ENCODE measurements around the gene TUBA4A. TPM values are rescaled to one million over a fixed set of nuclear protein-coding genes. Genes with fewer than 3 reads are reported as not detected.

The TUBA4A gene
- total and polyA plus RNA-seq, 2 of the 8 experiments (the other 6 are each of a cell fraction or from before 2014, with no cell fraction given): 67.3 to 172 TPM

- Histone ChIP-seq H3K4me2 (ENCODE audit: insufficient read depth in 1 of 2, low read depth in 2 of 2, low read length in 2 of 2) (peak overlapping the region; percentile 73 to 87), H3K9ac (replicated peaks in 1 of 4; ENCODE audit: extremely low read depth in 1 of 4, low read depth in 3 of 4, low read length in 3 of 4) (peak overlapping the region in 2 of 4 experiments; percentile 8 to 26; a peak in 1 of 7 replicates), H3K18ac (ENCODE audit: extremely low read depth, low read length) (peak overlapping the region; percentile 13; the same call in 1 of the 2 replicates), H2BK120ac (replicated peaks; ENCODE audit: low read depth, low read length) (no peak overlapping the region), H2BK20ac (ENCODE audit: low read length) (no peak overlapping the region), H2BK15ac (ENCODE audit: low read length) (no peak overlapping the region), H3K79me2 (ENCODE audit: control insufficient read depth in 1 of 2, insufficient read depth in 2 of 2, low read length in 2 of 2) (no peaks in the 10 kb centered on the region), H3K23ac (ENCODE audit: insufficient read length) (no peak overlapping the region), H3K4me1 (replicated peaks in 1 of 4; ENCODE audit: control insufficient read depth in 3 of 4, insufficient read depth in 4 of 4, low read length in 3 of 4) (peaks cover 9 to 23% (median 12%) of the 10 kb centered on the region in 4 experiments; a peak in 6 of 7 replicates), H2BK5ac (ENCODE audit: low read depth, low read length) (no peak overlapping the region), H3K27ac (ENCODE audit: low read depth, low read length) (no peak overlapping the region), H3K36me3 (ENCODE audit: control insufficient read depth in 2 of 4, insufficient read depth in 4 of 4, low read length in 3 of 4) (peaks cover 0 to 4% (median under 1%) of the 10 kb centered on the region in 4 experiments; a peak in 3 of 8 replicates), H4K20me1 (replicated peaks in 1 of 2; ENCODE audit: control insufficient read depth in 1 of 2, insufficient read depth in 2 of 2, low read length in 2 of 2) (no peaks in the 10 kb centered on the region), H3K4me3 (ENCODE audit: extremely low read depth in 1 of 4, insufficient read depth in 2 of 4, low read depth in 3 of 4, low read length in 4 of 4) (peak overlapping the region; percentile 45 to 75 (median 52)), H3K79me1 (ENCODE audit: low read depth, low read length) (no peaks in the 10 kb centered on the region; the same call in 1 of the 2 replicates), H3K23me2 (ENCODE audit: low read depth, low read length) (peaks cover 8% of the 10 kb centered on the region; the same call in 1 of the 2 replicates), H2AK5ac (ENCODE audit: low read depth, low read length) (no peak overlapping the region), H3K9me3 (ENCODE audit: insufficient read depth in 2 of 2, low read depth in 1 of 2, low read length in 1 of 2) (no peaks in the 10 kb centered on the region), H2BK12ac (ENCODE audit: low read depth, low read length) (no peak overlapping the region), H4K5ac (ENCODE audit: insufficient read length, low read depth, low read length) (no peak overlapping the region), H4K8ac (ENCODE audit: extremely low read depth, insufficient read depth, low read length) (no peak overlapping the region), H3K27me3 (replicated peaks in 1 of 4; ENCODE audit: control insufficient read depth in 3 of 4, extremely low read depth in 1 of 4, insufficient read depth in 3 of 4, low read length in 3 of 4) (no peaks in the 10 kb centered on the region; a peak in 1 of 7 replicates), H2AFZ (ENCODE audit: low read length) (no peak overlapping the region), H4K91ac (replicated peaks; ENCODE audit: insufficient read length, low read length) (no peak overlapping the region), H3K4ac (replicated peaks; ENCODE audit: insufficient read length, low read depth, low read length) (no peak overlapping the region), H3K14ac (ENCODE audit: insufficient read length) (no peak overlapping the region), H3K56ac (replicated peaks; ENCODE audit: insufficient read length, low read depth, low read length) (no peak overlapping the region)
- ChIA-PET POLR2A (ENCODE audit: partially characterized antibody) (interaction anchor here (1.0 to 4.5 kb wide), 6 partner anchors 14 to 104 kb away, joined by 3 to 33 read pairs (median 8); partner anchors contain the start of genes ATG9A, GLB1L, PTPRN and STK16), CTCF (ENCODE audit: partially characterized antibody) (interaction anchor here (0.7 to 12.1 kb wide), 6 partner anchors 12 to 108 kb away, joined by 3 to 220 read pairs (median 14); partner anchors contain the start of genes DNPEP, GLB1L, STK16 and TUBA4A)
- FAIRE-seq: no peak
- no peak for DNase-seq (ENCODE audit: low read depth in 1 of 2, low spot score in 2 of 2)
- WGBS, 2 experiments (ENCODE audit: extremely low coverage in 1 of 2, insufficient coverage in 1 of 2, insufficient read length in 1 of 2, insufficient replicate concordance in 2 of 2, low coverage in 1 of 2, low lambda C conversion rate in 2 of 2, missing lambda C conversion rate in 1 of 2): 63% methylated on average over 10 of the region's 12 CpGs; no CpG with 5 or more reads in 1 of the 2 experiments
- no peak for TF ChIP-seq BACH1 (IDR thresholded peaks at IDR 0.05; ENCODE audit: low read length)
Observed at GRCh38 chr2:219279916-219280516, 26.3 kb upstream of the TUBA4A start.

Data from H1 (cell line).